Trophoblast cell (in vitro differentiated cells and primary cell): Measurements from ENCODE around the gene RNF113B.

ENCODE experiments used
- DNase-seq, 2 donors: peaks; one replicate each; pipeline ENCODE4 v3.0.0-alpha.2; 2016
- H2AFZ ChIP-seq: 2 replicates; pipeline ENCODE4 v1.6.1; 2013; ENCODE audit warnings: low read length, moderate library complexity, mild to moderate bottlenecking; ENCODE audit not compliant: insufficient read depth, poor library complexity
- H2AK5ac ChIP-seq: 2 replicates; pipeline ENCODE4 v1.6.1; 2013; ENCODE audit warnings: mild to moderate bottlenecking, low read length
- H2BK120ac ChIP-seq: 2 replicates; pipeline ENCODE4 v1.6.1; 2013; ENCODE audit warnings: low read length, mild to moderate bottlenecking, moderate library complexity; ENCODE audit not compliant: insufficient read depth, poor library complexity
- H2BK12ac ChIP-seq: 2 replicates; pipeline ENCODE4 v1.6.1; 2013; ENCODE audit warnings: mild to moderate bottlenecking, low read length, moderate library complexity
- H2BK5ac ChIP-seq: 2 replicates; pipeline ENCODE4 v1.6.1; 2013; ENCODE audit warnings: low read length, low read depth, moderate library complexity, mild to moderate bottlenecking; ENCODE audit not compliant: poor library complexity
- H3K14ac ChIP-seq: 2 replicates; pipeline ENCODE4 v1.6.1; 2013; ENCODE audit warnings: mild to moderate bottlenecking, low read length
- H3K18ac ChIP-seq: 2 replicates; pipeline ENCODE4 v1.6.1; 2013; ENCODE audit warnings: mild to moderate bottlenecking, low read length
- H3K23ac ChIP-seq: 2 replicates; pipeline ENCODE4 v1.6.1; 2013; ENCODE audit warnings: low read length
- H3K27ac ChIP-seq: 2 replicates; pipeline ENCODE4 v1.5.1; 2013; ENCODE audit warnings: low read depth, mild to moderate bottlenecking, inconsistent platforms, low read length, moderate library complexity
- H3K27me3 ChIP-seq: 2 replicates; pipeline ENCODE4 v1.6.1; 2013; ENCODE audit warnings: inconsistent platforms, mild to moderate bottlenecking, low read length, moderate library complexity; ENCODE audit not compliant: insufficient read depth
- H3K36me3 ChIP-seq, 2 experiments: 1 replicate in 1 of 2; 2 replicates in 1 of 2; pipeline ENCODE4 v1.6.1; 2013; ENCODE audit warnings: low read length in 2 of 2, mild to moderate bottlenecking in 2 of 2, moderate library complexity in 1 of 2; ENCODE audit not compliant: insufficient read depth in 2 of 2, control insufficient read depth in 1 of 2
- H3K4ac ChIP-seq: 2 replicates; pipeline ENCODE4 v1.6.1; 2013; ENCODE audit warnings: low read depth, mild to moderate bottlenecking, low read length, moderate library complexity
- H3K4me1 ChIP-seq, 2 experiments: 1 replicate in 1 of 2; 2 replicates in 1 of 2; pipeline ENCODE4 v1.6.1; 2013; ENCODE audit warnings: low read length in 2 of 2, mild to moderate bottlenecking in 2 of 2, moderate library complexity in 1 of 2; ENCODE audit not compliant: insufficient read depth in 2 of 2, control insufficient read depth in 1 of 2
- H3K4me2 ChIP-seq: 2 replicates; pipeline ENCODE4 v1.6.1; 2013; ENCODE audit warnings: inconsistent platforms, mild to moderate bottlenecking, low read length, moderate library complexity
- H3K4me3 ChIP-seq: 2 replicates; pipeline ENCODE4 v1.5.1; 2013; ENCODE audit warnings: mild to moderate bottlenecking, low read depth, low read length, inconsistent platforms
- H3K79me1 ChIP-seq: one replicate; pipeline ENCODE4 v1.6.1; 2013; ENCODE audit warnings: low read length
- H3K79me2 ChIP-seq: 2 replicates; pipeline ENCODE4 v1.6.1; 2013; ENCODE audit warnings: low read length, mild to moderate bottlenecking; ENCODE audit not compliant: control insufficient read depth, insufficient read depth, poor library complexity
- H3K9ac ChIP-seq: 2 replicates; pipeline ENCODE4 v1.6.1; 2013; ENCODE audit warnings: mild to moderate bottlenecking, low read length
- H3K9me3 ChIP-seq: 2 replicates; pipeline ENCODE4 v1.6.1; 2013; ENCODE audit warnings: low read depth, mild to moderate bottlenecking, control low read depth, inconsistent platforms, low read length; ENCODE audit not compliant: insufficient read depth
- H4K12ac ChIP-seq: 2 replicates; pipeline ENCODE4 v1.6.1; 2013; ENCODE audit warnings: low read depth, mild to moderate bottlenecking, low read length, moderate library complexity
- H4K8ac ChIP-seq: 2 replicates; pipeline ENCODE4 v1.6.1; 2013; ENCODE audit warnings: low read depth, mild to moderate bottlenecking, low read length, moderate library complexity
- H4K91ac ChIP-seq: one replicate; pipeline ENCODE4 v1.6.1; 2013; ENCODE audit warnings: low read depth, mild to moderate bottlenecking, low read length, moderate library complexity
- WGBS: extraction: QIAGEN DNeasy Blood & Tissue Kit; methylation state at CpG from one replicate; pipeline ENCODE4 v1.1.7; 2013; ENCODE audit warnings: missing lambda C conversion rate; ENCODE audit not compliant: insufficient read length, insufficient coverage; ENCODE audit errors: extremely low coverage; 5-methylcytosine and 5-hydroxymethylcytosine counted together

RNF113B gene

DNA sequence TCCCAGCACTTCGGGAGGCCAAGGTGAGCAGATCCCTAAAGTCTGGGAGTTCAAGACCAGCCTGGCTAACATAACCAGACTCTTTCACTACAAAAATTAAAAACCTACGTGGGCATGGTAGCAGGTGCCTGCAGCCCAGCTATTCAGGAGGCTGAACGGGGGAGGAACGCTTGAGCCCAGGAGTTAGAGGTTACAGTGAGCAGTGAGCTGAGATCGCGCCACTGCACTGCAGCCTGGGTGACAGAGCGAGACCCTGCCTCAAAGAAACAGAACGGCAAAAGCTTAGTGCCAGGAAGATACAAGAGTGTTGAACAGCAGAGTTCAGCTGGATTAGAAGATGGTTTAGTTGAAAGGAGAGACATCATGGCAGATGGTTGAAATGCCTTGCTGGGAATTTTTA is 24.1 kb upstream of the RNF113B start:
- Histone ChIP-seq H3K4ac (peak overlapping the region; percentile 76), H2AFZ (no peak overlapping the region), H4K91ac (peak overlapping the region; percentile 62), H3K4me2 (no peak overlapping the region), H3K9ac (no peak overlapping the region), H3K36me3 (no peaks in the 10 kb centered on the region), H2BK12ac (peak overlapping the region; percentile 36), H3K9me3 (peaks cover 1% of the 10 kb centered on the region), H3K4me3 (no peak overlapping the region), H3K14ac (peak overlapping the region; percentile 82), H3K4me1 (peaks cover 13 to 15% of the 10 kb centered on the region in 2 experiments), H3K79me2 (peaks cover 5% of the 10 kb centered on the region), H2BK5ac (no peak overlapping the region), H3K23ac (no peak overlapping the region), H3K79me1 (peaks cover 6% of the 10 kb centered on the region), H3K27me3 (no peaks in the 10 kb centered on the region), H4K12ac (no peak overlapping the region), H3K27ac (peak overlapping the region; percentile 27), H3K18ac (peak overlapping the region; percentile 94), H4K8ac (no peak overlapping the region), H2BK120ac (peak overlapping the region; percentile 53), H2AK5ac (peak overlapping the region; percentile 89)
- DNase-seq, result no peak
- WGBS, result no CpG with 5 or more reads among the region's 8 CpGs

DNA sequence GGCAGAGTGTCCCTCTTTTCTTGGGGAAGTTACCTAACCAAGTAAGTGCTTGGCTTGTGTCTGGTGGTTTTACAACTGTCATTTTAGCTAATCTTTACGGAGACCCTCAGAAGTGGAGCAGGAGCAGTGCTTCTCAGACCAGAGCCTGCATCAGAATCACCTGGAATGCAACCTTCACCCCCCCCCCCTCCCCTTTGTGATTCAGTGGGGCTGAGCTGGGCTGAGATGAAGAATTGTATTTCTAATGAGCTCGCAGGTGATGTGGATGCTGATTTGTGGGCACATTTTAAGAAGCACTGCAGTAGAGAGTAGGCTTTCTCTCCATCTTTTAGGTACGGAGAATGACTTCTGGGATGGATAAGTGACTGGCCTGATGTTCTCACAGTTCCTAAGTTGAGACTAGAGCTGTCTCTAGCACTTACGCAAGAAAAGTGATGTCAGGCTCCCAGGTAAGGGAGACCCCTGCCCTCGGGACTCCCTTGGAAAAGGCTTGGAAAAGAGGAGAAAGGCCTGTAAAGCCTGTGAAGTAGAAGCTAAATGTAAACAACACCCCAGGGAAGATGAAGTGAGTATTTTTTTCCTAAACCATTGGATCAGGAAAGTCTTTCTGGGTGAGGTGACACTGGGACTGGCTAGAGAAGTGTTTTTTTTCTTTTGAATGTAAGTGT is 23.3 kb upstream of the RNF113B start:
- H4K8ac ChIP-seq, result no peak overlapping the region
- no peak overlapping the region for H3K14ac ChIP-seq
- no peak overlapping the region for H2BK12ac ChIP-seq
- H3K4me3 ChIP-seq, result no peak overlapping the region
- no peak overlapping the region for H2AFZ ChIP-seq
- H3K9me3 ChIP-seq, result peaks cover 1% of the 10 kb centered on the region
- no peak overlapping the region for H3K27ac ChIP-seq
- no peak overlapping the region for H4K12ac ChIP-seq
- H4K91ac ChIP-seq, result no peak overlapping the region
- no peak overlapping the region for H2BK120ac ChIP-seq
- peaks cover 6% of the 10 kb centered on the region for H3K79me1 ChIP-seq
- DNase-seq, result no peak
- H3K18ac ChIP-seq, result no peak overlapping the region
- peak overlapping the region; percentile 28 for H3K4me2 ChIP-seq
- no CpG with 5 or more reads among the region's 5 CpGs for WGBS
- H3K4ac ChIP-seq, result no peak overlapping the region
- peaks cover 13 to 15% of the 10 kb centered on the region in 2 experiments for H3K4me1 ChIP-seq
- no peak overlapping the region for H2BK5ac ChIP-seq
- no peaks in the 10 kb centered on the region for H3K27me3 ChIP-seq
- no peak overlapping the region for H3K23ac ChIP-seq
- H3K36me3 ChIP-seq, result no peaks in the 10 kb centered on the region
- no peak overlapping the region for H2AK5ac ChIP-seq
- H3K79me2 ChIP-seq, result peaks cover 5% of the 10 kb centered on the region
- no peak overlapping the region for H3K9ac ChIP-seq

GRCh38 chr13:98199480-98199879 is 22.4 kb upstream of the RNF113B start:
- no peak overlapping the region for H3K14ac ChIP-seq
- H3K23ac ChIP-seq, result no peak overlapping the region
- no peak overlapping the region for H3K4ac ChIP-seq
- no peak overlapping the region for H3K9ac ChIP-seq
- no peaks in the 10 kb centered on the region for H3K27me3 ChIP-seq
- H3K27ac ChIP-seq, result no peak overlapping the region
- H3K79me1 ChIP-seq, result peaks cover 6% of the 10 kb centered on the region
- H3K36me3 ChIP-seq, result no peaks in the 10 kb centered on the region
- no peak overlapping the region for H4K12ac ChIP-seq
- peaks cover 1% of the 10 kb centered on the region for H3K9me3 ChIP-seq
- H2AK5ac ChIP-seq, result no peak overlapping the region
- no peak overlapping the region for H3K18ac ChIP-seq
- H3K4me1 ChIP-seq, result peaks cover 13 to 15% of the 10 kb centered on the region in 2 experiments
- no peak overlapping the region for H2BK12ac ChIP-seq
- no CpG with 5 or more reads among the region's 4 CpGs for WGBS
- no peak overlapping the region for H2BK120ac ChIP-seq
- no peak overlapping the region for H4K8ac ChIP-seq
- H2BK5ac ChIP-seq, result no peak overlapping the region
- H3K4me3 ChIP-seq, result no peak overlapping the region
- H3K4me2 ChIP-seq, result no peak overlapping the region
- DNase-seq, result no peak
- H3K79me2 ChIP-seq, result peaks cover 5% of the 10 kb centered on the region
- no peak overlapping the region for H4K91ac ChIP-seq
- no peak overlapping the region for H2AFZ ChIP-seq

- no peaks in the 10 kb centered on the region for H3K36me3 ChIP-seq
- no peak overlapping the region for H2BK12ac ChIP-seq
- no peak overlapping the region for H2BK120ac ChIP-seq
- no CpG with 5 or more reads among the region's 4 CpGs for WGBS
- no peaks in the 10 kb centered on the region for H3K9me3 ChIP-seq
- H3K23ac ChIP-seq, result no peak overlapping the region
- peaks cover 4% of the 10 kb centered on the region for H3K79me2 ChIP-seq
- no peak overlapping the region for H2AK5ac ChIP-seq
- H3K9ac ChIP-seq, result no peak overlapping the region
- no peak overlapping the region for H3K4me2 ChIP-seq
- no peak overlapping the region for H3K27ac ChIP-seq
- H3K4me1 ChIP-seq, result peaks cover 13 to 15% of the 10 kb centered on the region in 2 experiments
- no peak overlapping the region for H2BK5ac ChIP-seq
- no peak overlapping the region for H3K18ac ChIP-seq
- DNase-seq, result no peak
- H3K4ac ChIP-seq, result no peak overlapping the region
- peaks cover 6% of the 10 kb centered on the region for H3K79me1 ChIP-seq
- no peak overlapping the region for H4K91ac ChIP-seq
- no peak overlapping the region for H4K12ac ChIP-seq
- no peak overlapping the region for H4K8ac ChIP-seq
- H2AFZ ChIP-seq, result no peak overlapping the region
- H3K14ac ChIP-seq, result no peak overlapping the region
- no peak overlapping the region for H3K4me3 ChIP-seq
- no peaks in the 10 kb centered on the region for H3K27me3 ChIP-seq
Observed at GRCh38 chr13:98198683-98199082, 21.6 kb upstream of the RNF113B start.
